ENCODE measurements around the gene DSE. TPM values are rescaled to one million over a fixed set of nuclear protein-coding genes. Genes with fewer than 3 reads are reported as not detected.

Gene DSE
- total RNA-seq, 1 experiment from 2014 or later: 86.5 TPM

- no peaks in the 10 kb centered on the region for H3K36me3 Mint-ChIP-seq (ENCODE audit: insufficient read depth, unreplicated experiment)
- DNase-seq (ENCODE audit: unreplicated experiment): no peak
- H3K4me3 Mint-ChIP-seq (ENCODE audit: unreplicated experiment): no peak overlapping the region
- BruUV-seq (replicated peaks): no TSS peak
- H3K27ac Mint-ChIP-seq (ENCODE audit: low read depth, unreplicated experiment): no peak overlapping the region
- no peaks in the 10 kb centered on the region for H3K27me3 Mint-ChIP-seq (ENCODE audit: insufficient read depth, unreplicated experiment)
- intact Hi-C loops (cut with micrococcal nuclease): no loop called here
- no peak for TF ChIP-seq CTCF (IDR thresholded peaks at IDR 0.05; ENCODE audit: unreplicated experiment)
- POLR2A ChIA-PET: interaction anchor here (0.7 kb wide), 1 partner anchor 20 kb away, joined by 3 read pairs; no protein-coding TSS in a partner anchor
- CTCF ChIA-PET: interaction anchor here (1.0 kb wide), 1 partner anchor 67 kb away, joined by 3 read pairs; no protein-coding TSS in a partner anchor
- H3K4me1 Mint-ChIP-seq (ENCODE audit: insufficient read depth, unreplicated experiment): no peaks in the 10 kb centered on the region
- no peaks in the 10 kb centered on the region for H3K9me3 Mint-ChIP-seq (ENCODE audit: unreplicated experiment)
Observed at GRCh38 chr6:116467096-116467495, 96.3 kb downstream of the DSE start.

GRCh38 chr6:116467514-116467913 lies 96.8 kb downstream of the DSE start:
- no peak overlapping the region for H3K4me3 Mint-ChIP-seq (ENCODE audit: unreplicated experiment)
- ChIA-PET POLR2A (interaction anchor here (0.7 kb wide), 1 partner anchor 20 kb away, joined by 3 read pairs; no protein-coding TSS in a partner anchor), CTCF (interaction anchor here (1.0 kb wide), 1 partner anchor 66 kb away, joined by 3 read pairs; no protein-coding TSS in a partner anchor)
- no TSS peak for BruUV-seq (replicated peaks)
- no peaks in the 10 kb centered on the region for H3K9me3 Mint-ChIP-seq (ENCODE audit: unreplicated experiment)
- no peaks in the 10 kb centered on the region for H3K27me3 Mint-ChIP-seq (ENCODE audit: insufficient read depth, unreplicated experiment)
- DNase-seq (ENCODE audit: unreplicated experiment): no peak
- intact Hi-C loops (cut with micrococcal nuclease): no loop called here
- no peaks in the 10 kb centered on the region for H3K4me1 Mint-ChIP-seq (ENCODE audit: insufficient read depth, unreplicated experiment)
- H3K27ac Mint-ChIP-seq (ENCODE audit: low read depth, unreplicated experiment): no peak overlapping the region
- TF ChIP-seq CTCF (IDR thresholded peaks at IDR 0.05; ENCODE audit: unreplicated experiment): no peak
- no peaks in the 10 kb centered on the region for H3K36me3 Mint-ChIP-seq (ENCODE audit: insufficient read depth, unreplicated experiment)

GRCh38 chr6:116468293-116468692 lies 97.5 kb downstream of the DSE start:
- POLR2A ChIA-PET: interaction anchor here (0.7 kb wide), 1 partner anchor 22 kb away, joined by 4 read pairs; no protein-coding TSS in a partner anchor
- no peak for TF ChIP-seq CTCF (IDR thresholded peaks at IDR 0.05; ENCODE audit: unreplicated experiment)
- no peak overlapping the region for H3K27ac Mint-ChIP-seq (ENCODE audit: low read depth, unreplicated experiment)
- no peak for DNase-seq (ENCODE audit: unreplicated experiment)
- H3K4me1 Mint-ChIP-seq (ENCODE audit: insufficient read depth, unreplicated experiment): no peaks in the 10 kb centered on the region
- no peaks in the 10 kb centered on the region for H3K9me3 Mint-ChIP-seq (ENCODE audit: unreplicated experiment)
- CTCF ChIA-PET: interaction anchor here (1.1 kb wide), 1 partner anchor 44 kb away, joined by 4 read pairs; the partner anchor contains the start of gene CALHM5
- intact Hi-C loops (cut with micrococcal nuclease): no loop called here
- no peaks in the 10 kb centered on the region for H3K27me3 Mint-ChIP-seq (ENCODE audit: insufficient read depth, unreplicated experiment)
- H3K36me3 Mint-ChIP-seq (ENCODE audit: insufficient read depth, unreplicated experiment): no peaks in the 10 kb centered on the region
- BruUV-seq (replicated peaks): no TSS peak
- no peak overlapping the region for H3K4me3 Mint-ChIP-seq (ENCODE audit: unreplicated experiment)

GRCh38 chr6:116471531-116471930 lies 100.8 kb downstream of the DSE start:
- CTCF ChIA-PET: no interaction called here
- POLR2A ChIA-PET: no interaction called here
- no peaks in the 10 kb centered on the region for H3K4me1 Mint-ChIP-seq (ENCODE audit: insufficient read depth, unreplicated experiment)
- no peak overlapping the region for H3K4me3 Mint-ChIP-seq (ENCODE audit: unreplicated experiment)
- no TSS peak for BruUV-seq (replicated peaks)
- no peaks in the 10 kb centered on the region for H3K27me3 Mint-ChIP-seq (ENCODE audit: insufficient read depth, unreplicated experiment)
- intact Hi-C loops (cut with micrococcal nuclease): no loop called here
- no peaks in the 10 kb centered on the region for H3K36me3 Mint-ChIP-seq (ENCODE audit: insufficient read depth, unreplicated experiment)
- no peak for DNase-seq (ENCODE audit: unreplicated experiment)
- no peak for TF ChIP-seq CTCF (IDR thresholded peaks at IDR 0.05; ENCODE audit: unreplicated experiment)
- H3K9me3 Mint-ChIP-seq (ENCODE audit: unreplicated experiment): no peaks in the 10 kb centered on the region
- no peak overlapping the region for H3K27ac Mint-ChIP-seq (ENCODE audit: low read depth, unreplicated experiment)

All from MCF 10A (cell line).